Suppressor macrophage (primary cell): Measurements from ENCODE around the gene BHLHE23.

Source experiments
- DNase-seq, 4 experiments: peaks; one replicate each; pipeline ENCODE4 v3.0.0-alpha.2; 2020 to 2022
- total RNA-seq, 17 experiments: gene quantifications; one replicate each; lab custom pipeline; 2026; ENCODE audit warnings: mixed read lengths in 6 of 17, inconsistent platforms in 3 of 17; lab: John Stamatoyannopoulos, UW

BHLHE23 gene
- total RNA-seq: 0 reads per million in 17 experiments

DNA sequence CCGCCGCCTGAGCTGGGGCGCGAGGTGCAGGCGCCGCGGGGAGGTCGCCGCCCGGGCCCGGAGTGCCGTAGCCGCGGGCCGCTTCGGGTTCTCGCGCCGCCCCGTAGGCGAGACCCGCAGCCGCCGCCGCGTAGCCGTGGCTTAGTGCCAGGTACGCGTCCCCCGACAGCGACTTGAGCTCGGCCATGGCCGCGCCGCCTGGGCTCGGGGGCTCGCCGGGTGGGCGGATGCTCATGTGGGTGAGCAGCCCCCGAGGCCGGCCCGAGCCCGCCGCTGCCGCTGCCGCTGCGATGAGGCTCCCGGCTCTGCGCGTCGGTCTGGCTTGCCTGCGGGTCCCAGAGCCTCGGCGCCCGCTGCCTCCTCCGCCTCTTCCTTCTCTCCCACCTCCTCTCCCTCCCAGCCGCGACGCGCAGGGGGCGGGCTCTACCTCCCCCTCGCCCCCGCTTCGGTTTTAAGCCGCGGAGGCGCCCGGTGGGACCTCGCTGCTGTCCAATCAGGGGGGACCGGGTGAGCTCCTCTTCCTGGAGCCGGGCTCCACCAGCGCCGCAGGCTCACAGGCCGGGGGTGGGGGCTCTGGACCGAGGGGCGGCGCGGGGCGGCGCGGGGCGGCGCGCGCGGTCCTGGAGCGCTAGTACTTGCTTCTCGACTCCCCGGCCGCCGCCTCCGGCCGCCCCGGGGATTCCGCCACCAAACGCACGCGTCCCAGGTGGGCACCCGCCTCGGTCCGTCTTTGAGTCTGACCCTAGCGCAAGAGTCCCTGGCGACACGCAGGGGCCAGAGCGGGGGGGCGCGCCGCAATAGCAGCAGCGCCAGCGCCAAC lies at the start of gene BHLHE23:
Gene BHLHE23, minus strand, starts transcription at position 425 of the 820 bp plus-strand sequence. Its CDS starts 190 bp downstream, at position 235.
- DNase-seq: no peak

- DNase-seq: no peak
These were observed 48.9 kb upstream of the BHLHE23 start for GRCh38 chr20:63055575-63056235.

DNA sequence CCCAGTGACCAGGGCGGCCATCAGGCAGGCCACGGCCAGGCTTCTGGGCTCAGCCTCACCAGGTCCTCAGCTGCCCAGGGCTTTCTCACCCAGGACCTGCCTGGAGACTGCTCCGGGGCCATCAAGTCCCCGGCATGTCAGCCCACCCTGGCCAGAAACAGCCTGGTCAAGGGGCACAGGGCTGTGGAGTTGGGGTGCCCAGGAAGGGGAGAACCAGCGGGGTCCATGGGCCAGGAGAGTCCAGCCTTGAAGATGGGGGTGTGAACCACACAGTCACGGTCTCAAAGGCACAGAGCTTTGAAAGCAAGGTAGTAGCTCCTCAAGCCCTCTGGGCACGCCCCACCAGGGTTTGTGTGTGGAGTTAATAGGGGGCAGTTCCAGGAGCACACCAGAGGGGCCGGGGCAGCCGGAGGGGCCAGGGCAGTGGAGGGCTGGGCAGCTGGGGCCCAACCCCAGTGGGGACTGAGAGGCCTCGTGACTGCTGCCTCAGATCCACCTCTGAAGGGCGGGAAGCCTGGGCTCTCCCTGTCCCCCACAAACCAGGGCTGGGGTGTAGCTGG lies 48.0 kb upstream of the BHLHE23 start:
- no peak for DNase-seq

DNA sequence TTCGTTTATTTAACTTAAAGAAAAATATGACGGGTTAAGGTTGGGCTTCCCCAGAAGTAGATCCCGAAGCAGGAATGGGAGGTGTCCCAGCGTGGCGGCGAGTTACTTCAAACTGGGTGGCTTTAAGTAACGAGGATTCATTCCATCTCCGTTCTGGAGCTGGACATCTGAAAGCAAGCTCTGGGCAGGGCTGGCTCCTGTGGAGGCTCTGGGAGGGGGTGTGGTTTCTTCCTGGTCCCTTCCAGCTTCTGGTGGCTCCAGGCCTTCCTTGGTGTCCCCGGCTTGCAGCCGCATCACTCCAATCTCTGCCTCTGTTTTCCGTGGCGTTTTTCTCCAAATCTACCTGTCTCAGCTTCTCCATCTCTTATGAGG lies 47.3 kb upstream of the BHLHE23 start:
- DNase-seq: no peak

DNA sequence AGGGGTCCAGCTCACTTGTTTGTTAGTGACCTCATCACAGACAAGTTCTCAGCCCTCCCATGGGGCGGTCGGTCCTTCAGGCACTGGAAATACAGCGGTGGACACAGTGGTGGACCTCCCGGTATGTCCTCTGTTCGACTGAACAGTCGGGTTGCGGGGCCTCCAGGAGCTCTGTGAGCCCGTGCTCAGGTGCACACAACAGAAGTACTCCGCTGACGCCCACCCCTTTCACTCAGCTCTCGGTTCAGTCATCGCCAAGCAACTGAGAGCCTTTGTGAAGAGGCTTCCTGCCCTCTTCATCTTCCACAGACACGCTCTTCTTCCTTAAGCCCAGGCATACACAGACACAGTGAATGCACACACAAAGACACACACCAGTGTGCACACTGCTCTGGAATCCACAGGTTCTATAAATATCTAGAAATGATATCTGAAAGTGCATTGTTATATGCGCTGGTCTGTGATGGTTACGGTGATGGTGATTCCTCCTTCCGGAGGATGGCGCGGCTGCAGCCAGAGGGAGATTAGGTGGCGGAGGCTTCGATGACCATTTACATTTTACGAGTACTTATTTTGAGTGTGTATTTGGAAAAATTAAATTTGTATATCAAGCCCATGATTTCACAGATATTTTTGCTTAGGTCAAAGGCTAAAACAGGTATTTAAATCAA lies 46.8 kb upstream of the BHLHE23 start:
- DNase-seq: no peak

GRCh38 chr20:63052571-63053431 lies 46.0 kb upstream of the BHLHE23 start:
- no peak for DNase-seq

- no peak for DNase-seq
These were observed 45.1 kb upstream of the BHLHE23 start for GRCh38 chr20:63051911-63052310.

DNA sequence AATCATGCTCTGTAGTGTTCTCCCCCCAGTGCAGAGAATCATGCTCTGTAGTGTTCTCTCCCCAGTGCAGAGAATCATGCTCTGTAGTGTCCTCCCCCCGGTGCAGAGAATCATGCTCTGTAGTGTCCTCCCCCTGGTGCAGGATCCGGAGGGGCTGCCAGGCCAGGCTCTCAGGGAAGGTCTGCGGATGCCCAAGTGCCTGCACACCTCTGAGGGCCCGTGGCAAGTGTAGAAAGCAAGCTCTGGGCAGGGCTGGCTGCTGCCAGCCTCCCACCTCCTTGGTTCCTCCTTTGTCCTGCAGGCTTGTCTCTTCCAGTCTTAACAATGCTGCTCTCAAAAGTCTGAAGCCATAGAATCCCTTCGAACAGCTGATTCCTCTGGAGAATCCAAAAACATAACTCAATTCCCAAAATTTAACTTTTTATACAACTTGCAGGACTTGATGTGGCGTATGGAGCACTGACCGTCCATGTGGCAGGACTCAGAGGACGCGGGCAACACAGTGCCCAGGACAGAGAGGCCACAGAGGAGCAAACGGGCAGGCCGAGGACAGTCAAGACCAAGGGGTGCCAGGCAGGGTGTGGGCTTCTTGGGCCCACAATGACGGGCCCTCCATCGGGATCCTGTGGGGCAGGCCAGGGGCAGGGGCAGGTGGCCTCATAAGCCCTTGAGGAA lies 44.6 kb upstream of the BHLHE23 start:
- no peak for DNase-seq

GRCh38 chr20:63050406-63050805 lies 43.6 kb upstream of the BHLHE23 start:
- DNase-seq: no peak

GRCh38 chr20:63049561-63050221 lies 42.9 kb upstream of the BHLHE23 start:
- no peak for DNase-seq

DNA sequence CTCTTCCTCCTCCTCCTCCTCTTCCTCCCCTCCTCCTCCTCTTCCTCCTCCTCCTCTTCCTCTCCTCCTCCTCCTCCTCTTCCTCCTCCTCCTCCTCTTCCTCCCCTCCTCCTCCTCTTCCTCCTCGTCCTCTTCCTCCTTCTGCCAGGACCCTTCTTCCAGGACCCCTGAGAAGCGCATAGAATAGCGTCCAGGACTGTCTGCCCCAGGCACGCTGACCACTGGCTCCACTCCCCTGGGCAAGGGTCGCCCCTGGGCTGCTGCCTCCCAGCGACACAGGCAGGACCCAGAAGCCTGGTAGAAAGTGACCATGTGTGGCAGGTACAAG lies 42.4 kb upstream of the BHLHE23 start:
- DNase-seq: no peak

GRCh38 chr20:63048516-63049190 lies 41.9 kb upstream of the BHLHE23 start:
- DNase-seq: no peak

DNA sequence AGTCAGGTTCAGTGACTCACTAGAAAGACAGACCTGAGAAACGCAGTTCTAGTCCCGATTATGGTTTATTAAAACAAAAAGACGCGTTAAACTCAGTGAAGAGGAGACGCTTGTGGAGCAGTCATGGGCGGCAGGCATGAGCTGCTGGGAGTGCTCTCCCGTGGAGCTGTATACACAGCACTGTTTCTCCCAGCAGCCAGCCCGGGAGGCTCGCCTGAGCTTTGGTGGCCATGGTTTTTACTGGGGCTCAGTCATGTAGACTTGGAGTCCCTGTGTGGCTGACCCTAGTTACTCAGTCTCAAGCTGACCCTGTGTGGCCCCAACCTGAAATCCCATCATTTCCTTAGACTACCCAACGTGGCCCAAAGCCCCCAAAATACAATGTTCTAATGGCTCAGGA lies 41.2 kb upstream of the BHLHE23 start:
- no peak for DNase-seq

- no peak for DNase-seq
These were observed 40.5 kb upstream of the BHLHE23 start for GRCh38 chr20:63047267-63047666.

- DNase-seq: no peak
These were observed 40.1 kb upstream of the BHLHE23 start for GRCh38 chr20:63046841-63047240.

GRCh38 chr20:63045991-63046390 lies 39.2 kb upstream of the BHLHE23 start:
- no peak for DNase-seq

DNA sequence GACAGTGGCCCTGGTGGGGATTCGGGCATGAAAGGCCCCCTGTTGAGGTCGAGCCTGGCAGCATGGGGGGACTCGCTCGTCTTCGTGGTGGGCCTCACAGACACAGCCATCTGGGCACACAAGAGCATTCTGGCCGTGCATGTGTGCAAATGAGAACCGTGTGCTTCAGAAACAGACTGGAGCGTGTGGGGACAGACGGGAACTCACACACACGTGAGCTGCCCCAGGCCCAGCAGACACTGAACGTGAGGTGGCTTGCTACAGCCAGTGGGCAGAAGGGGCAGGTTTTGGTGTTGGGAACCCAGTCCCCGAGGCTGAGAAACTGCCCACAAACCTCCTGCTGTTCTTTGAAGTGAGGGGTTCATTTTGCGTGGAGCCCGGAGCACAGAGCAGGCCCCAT lies 38.6 kb upstream of the BHLHE23 start:
- no peak for DNase-seq

- DNase-seq: no peak
These were observed 37.8 kb upstream of the BHLHE23 start for GRCh38 chr20:63044605-63045004.

DNA sequence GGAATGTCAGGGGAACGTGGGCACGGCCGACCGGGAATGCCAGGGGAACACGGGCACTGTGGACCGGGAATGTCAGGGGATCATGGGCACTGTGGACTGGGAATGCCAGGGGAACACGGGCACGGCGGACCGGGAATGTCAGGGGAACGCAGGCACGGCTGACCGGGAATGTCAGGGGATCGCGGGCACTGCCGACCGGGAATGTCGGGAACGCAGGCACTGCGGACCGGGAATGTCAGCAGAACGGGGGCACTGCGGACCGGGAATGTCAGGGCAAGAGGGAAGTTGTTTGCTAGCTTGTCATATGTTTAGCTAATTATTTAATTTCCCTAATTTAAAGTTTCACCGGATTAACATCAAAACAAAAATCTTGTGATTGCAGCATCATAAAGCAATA lies 37.4 kb upstream of the BHLHE23 start:
- no peak for DNase-seq

- no peak for DNase-seq
These were observed 36.8 kb upstream of the BHLHE23 start for GRCh38 chr20:63043348-63044203.
